ENCODE data around the gene NEGR1. TPM values are rescaled to one million over a fixed set of nuclear protein-coding genes. Genes with fewer than 3 reads are reported as not detected.

Gene NEGR1
- total and polyA plus RNA-seq, 2 donors (not counting 3 experiments of a cell fraction or from before 2014, with no cell fraction given): 6.8 to 21.8 TPM

DNA sequence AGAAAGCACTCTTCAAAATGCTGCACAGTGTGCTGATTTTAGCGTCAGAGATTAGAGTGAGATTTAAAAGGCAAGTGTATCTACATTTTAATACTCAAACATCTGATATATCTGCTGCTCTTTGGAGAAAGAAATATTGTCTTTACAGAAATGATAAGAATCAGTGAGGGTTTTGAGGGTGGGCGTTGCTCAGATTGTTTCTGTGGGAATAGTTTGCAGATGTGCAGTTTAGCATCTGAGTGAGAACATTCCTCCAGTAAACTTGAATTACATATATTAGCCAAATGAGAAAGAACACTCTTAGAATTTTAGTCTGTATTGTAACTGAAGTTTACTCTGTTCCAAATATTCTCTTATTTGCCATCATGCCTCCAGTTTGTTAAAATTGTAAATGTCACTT lies 549.2 kb downstream of the NEGR1 start:
- no peak for DNase-seq (ENCODE audit: low read depth, low spot score)
- peaks cover 2% of the 10 kb centered on the region for H3K9me1 ChIP-seq (replicated peaks; ENCODE audit: control insufficient read depth, extremely low read depth, insufficient read depth, low read length)
- ChIA-PET CTCF (no interaction called here), POLR2A (no interaction called here)
- H3K27me3 ChIP-seq (ENCODE audit: control insufficient read depth in 2 of 2, insufficient read depth in 2 of 2, low read length in 2 of 2): no peaks in the 10 kb centered on the region
- H3K36me3 ChIP-seq (ENCODE audit: control insufficient read depth in 2 of 2, extremely low read depth in 1 of 2, insufficient read depth in 2 of 2, low read length in 2 of 2): no peaks in the 10 kb centered on the region
- BruUV-seq (replicated peaks): no TSS peak
- H3K27ac ChIP-seq (ENCODE audit: insufficient read depth, low read depth, low read length): no peak overlapping the region
- intact Hi-C loops (cut with micrococcal nuclease) (no loop called here), dilution Hi-C loops (cut with MboI; ENCODE audit: extremely low pct_ligation_motif_present, low sequenced_read_pairs) (no loop called here)
- TF ChIP-seq FOS (IDR thresholded peaks at IDR 0.05; ENCODE audit: borderline replicate concordance, insufficient read depth, low read length) (no peak), GATA2 (IDR thresholded peaks at IDR 0.05; ENCODE audit: insufficient read depth, insufficient read length, low read depth, low read length) (no peak), JUN (IDR thresholded peaks at IDR 0.05; ENCODE audit: borderline replicate concordance, insufficient read depth, insufficient read length, low read depth) (no peak), POLR2A (IDR thresholded peaks at IDR 0.05; ENCODE audit: low read depth, low read length) (no peak), POLR2AphosphoS5 (IDR thresholded peaks at IDR 0.05; ENCODE audit: insufficient read depth, low read depth, low read length) (no peak), MYC (IDR thresholded peaks at IDR 0.05; ENCODE audit: low read depth, low read length) (no peak)
- TF ChIP-seq, protein P1, sequence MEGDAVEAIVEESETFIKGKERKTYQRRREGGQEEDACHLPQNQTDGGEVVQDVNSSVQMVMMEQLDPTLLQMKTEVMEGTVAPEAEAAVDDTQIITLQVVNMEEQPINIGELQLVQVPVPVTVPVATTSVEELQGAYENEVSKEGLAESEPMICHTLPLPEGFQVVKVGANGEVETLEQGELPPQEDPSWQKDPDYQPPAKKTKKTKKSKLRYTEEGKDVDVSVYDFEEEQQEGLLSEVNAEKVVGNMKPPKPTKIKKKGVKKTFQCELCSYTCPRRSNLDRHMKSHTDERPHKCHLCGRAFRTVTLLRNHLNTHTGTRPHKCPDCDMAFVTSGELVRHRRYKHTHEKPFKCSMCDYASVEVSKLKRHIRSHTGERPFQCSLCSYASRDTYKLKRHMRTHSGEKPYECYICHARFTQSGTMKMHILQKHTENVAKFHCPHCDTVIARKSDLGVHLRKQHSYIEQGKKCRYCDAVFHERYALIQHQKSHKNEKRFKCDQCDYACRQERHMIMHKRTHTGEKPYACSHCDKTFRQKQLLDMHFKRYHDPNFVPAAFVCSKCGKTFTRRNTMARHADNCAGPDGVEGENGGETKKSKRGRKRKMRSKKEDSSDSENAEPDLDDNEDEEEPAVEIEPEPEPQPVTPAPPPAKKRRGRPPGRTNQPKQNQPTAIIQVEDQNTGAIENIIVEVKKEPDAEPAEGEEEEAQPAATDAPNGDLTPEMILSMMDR (IDR thresholded peaks at IDR 0.05; ENCODE audit: extremely low read depth in 1 of 2, insufficient read depth in 1 of 2, low read depth in 1 of 2, low read length in 2 of 2): no peak
- TF ChIP-seq, protein P2, sequence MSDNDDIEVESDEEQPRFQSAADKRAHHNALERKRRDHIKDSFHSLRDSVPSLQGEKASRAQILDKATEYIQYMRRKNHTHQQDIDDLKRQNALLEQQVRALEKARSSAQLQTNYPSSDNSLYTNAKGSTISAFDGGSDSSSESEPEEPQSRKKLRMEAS (IDR thresholded peaks at IDR 0.05; ENCODE audit: insufficient read depth, insufficient read length): no peak
- H3K4me2 ChIP-seq (ENCODE audit: insufficient read depth, low read length): no peak overlapping the region
- no peak for FAIRE-seq
- no peak overlapping the region for H3K9ac ChIP-seq (replicated peaks; ENCODE audit: extremely low read depth, insufficient read depth, low read length)
- H4K20me1 ChIP-seq (replicated peaks; ENCODE audit: control insufficient read depth, extremely low read depth, insufficient read depth, low read length): no peaks in the 10 kb centered on the region
- H3K4me3 ChIP-seq (replicated peaks in 1 of 3; ENCODE audit: insufficient read depth in 1 of 3, low read depth in 1 of 3, low read length in 3 of 3): no peak overlapping the region
- no peaks in the 10 kb centered on the region for H3K4me1 ChIP-seq (ENCODE audit: control insufficient read depth, extremely low read depth, insufficient read depth, low read length)
- H2AFZ ChIP-seq (ENCODE audit: low read depth, low read length): no peak overlapping the region
- H3K9me3 ChIP-seq (replicated peaks; ENCODE audit: control insufficient read depth, insufficient read depth, low read length): no peaks in the 10 kb centered on the region
- H3K79me2 ChIP-seq (ENCODE audit: control insufficient read depth, insufficient read depth, low read length): no peaks in the 10 kb centered on the region
